IMR-90 (cell line): ENCODE measurements around the gene MYO3B. TPM values are rescaled to one million over a fixed set of nuclear protein-coding genes. Genes with fewer than 3 reads are reported as not detected.

ENCODE experiments used
- ATAC-seq: fragments of 200-7000 bp; cut with Tn5 transposase; 2 replicates; pipeline ENCODE4 v1.9.1; 2020; ENCODE audit warnings: low read depth, mild to moderate bottlenecking, moderate library complexity
- BruUV-seq: library from RNA; stranded (reverse); fragments of 400-500 nt; replicated peaks from 2 replicates; lab custom pipeline; 2021; lab: Mats Ljungman, UMichigan
- CTCF ChIA-PET: fragments of 300-600 bp; formaldehyde crosslinking; extraction: SDS; loops from one replicate; lab custom pipeline; 2021; ENCODE audit warnings: antibody characterized with exemption; lab: Yijun Ruan, JAX
- POLR2A ChIA-PET: fragments of 300-600 bp; sonication (Branson Sonifier 250); formaldehyde crosslinking; loops from one replicate; lab custom pipeline; 2022; ENCODE audit warnings: antibody characterized with exemption; ENCODE audit not compliant: unreplicated experiment; lab: Charles Lee
- DNase-seq: peaks from one replicate; pipeline ENCODE4 v3.0.0; 2013
- H2AFZ ChIP-seq: replicated peaks from 2 replicates; pipeline ENCODE3; 2013; ENCODE audit warnings: low read length, mild to moderate bottlenecking; ENCODE audit not compliant: poor library complexity
- H2AK5ac ChIP-seq: 2 replicates; pipeline ENCODE4 v1.6.1; 2013; ENCODE audit warnings: low read depth, low read length, inconsistent platforms
- H2AK9ac ChIP-seq: replicated peaks from 2 replicates; pipeline ENCODE3; 2013; ENCODE audit warnings: mild to moderate bottlenecking, low read depth, low read length, moderate library complexity; ENCODE audit not compliant: poor library complexity
- H2BK120ac ChIP-seq: 2 replicates; pipeline ENCODE4 v1.6.1; 2013; ENCODE audit warnings: low read depth, low read length, inconsistent platforms
- H2BK15ac ChIP-seq: 3 replicates; pipeline ENCODE4 v1.6.1; 2013; ENCODE audit warnings: low read depth, low read length, inconsistent platforms
- H2BK20ac ChIP-seq: 2 replicates; pipeline ENCODE4 v1.6.1; 2013; ENCODE audit warnings: low read depth, mild to moderate bottlenecking, inconsistent platforms, low read length, moderate library complexity
- H2BK5ac ChIP-seq: 2 replicates; pipeline ENCODE4 v1.6.1; 2013; ENCODE audit warnings: mild to moderate bottlenecking, low read depth, low read length, inconsistent platforms; ENCODE audit not compliant: poor library complexity, severe bottlenecking
- H3K14ac ChIP-seq: replicated peaks from 2 replicates; pipeline ENCODE4 v1.6.1; 2013; ENCODE audit warnings: low read depth, low read length, inconsistent platforms
- H3K18ac ChIP-seq: 2 replicates; pipeline ENCODE4 v1.6.1; 2013; ENCODE audit warnings: low read depth, low read length, control low read depth
- H3K23ac ChIP-seq: 2 replicates; pipeline ENCODE4 v1.6.1; 2013; ENCODE audit warnings: low read depth, low read length, inconsistent platforms
- H3K27ac ChIP-seq: 2 replicates; pipeline ENCODE4 v1.5.1; 2013; ENCODE audit warnings: mild to moderate bottlenecking, control low read depth, low read length; ENCODE audit not compliant: insufficient read depth
- H3K27me3 ChIP-seq: 2 replicates; pipeline ENCODE4 v1.6.1; 2013; ENCODE audit warnings: low read length; ENCODE audit not compliant: control insufficient read depth, insufficient read depth
- H3K36me3 ChIP-seq: 2 replicates; pipeline ENCODE4 v1.6.1; 2013; ENCODE audit warnings: low read length, mixed read lengths; ENCODE audit not compliant: control insufficient read depth, insufficient read depth
- H3K4ac ChIP-seq: 2 replicates; pipeline ENCODE4 v1.6.1; 2013; ENCODE audit warnings: low read depth, low read length, inconsistent platforms
- H3K4me1 ChIP-seq: 2 replicates; pipeline ENCODE4 v1.6.1; 2013; ENCODE audit warnings: low read length, mixed read lengths; ENCODE audit not compliant: control insufficient read depth, insufficient read depth
- H3K4me2 ChIP-seq: 2 replicates; pipeline ENCODE4 v1.6.1; 2013; ENCODE audit warnings: low read depth, mild to moderate bottlenecking, control low read depth, low read length, moderate library complexity
- H3K4me3 ChIP-seq: 2 replicates; pipeline ENCODE4 v1.5.1; 2013; ENCODE audit warnings: low read depth, mild to moderate bottlenecking, control low read depth, low read length, moderate library complexity; ENCODE audit not compliant: insufficient read depth
- H3K56ac ChIP-seq: 2 replicates; pipeline ENCODE4 v1.6.1; 2013; ENCODE audit warnings: low read length, inconsistent platforms; ENCODE audit not compliant: insufficient read depth; ENCODE audit errors: extremely low read depth
- H3K79me1 ChIP-seq, 2 experiments: 2 replicates each; pipeline ENCODE4 v1.6.1; 2013; ENCODE audit warnings: low read length in 2 of 2, inconsistent platforms in 1 of 2, low read depth in 1 of 2
- H3K9ac ChIP-seq: 2 replicates; pipeline ENCODE4 v1.6.1; 2013; ENCODE audit warnings: low read depth, low read length, control low read depth
- H3K9me1 ChIP-seq: 2 replicates; pipeline ENCODE4 v1.6.1; 2013; ENCODE audit warnings: low read length, inconsistent platforms; ENCODE audit not compliant: insufficient read depth
- H3K9me3 ChIP-seq: 2 replicates; pipeline ENCODE4 v1.6.1; 2013; ENCODE audit warnings: low read length; ENCODE audit not compliant: control insufficient read depth, insufficient read depth
- H4K20me1 ChIP-seq: 2 replicates; pipeline ENCODE4 v1.6.1; 2013; ENCODE audit warnings: low read length, inconsistent platforms; ENCODE audit not compliant: insufficient read depth
- H4K5ac ChIP-seq: 2 replicates; pipeline ENCODE4 v1.6.1; 2013; ENCODE audit warnings: mild to moderate bottlenecking, low read depth, low read length, control low read depth
- H4K8ac ChIP-seq, 2 experiments: 2 replicates each; pipeline ENCODE4 v1.6.1; 2013; ENCODE audit warnings: low read depth in 2 of 2, low read length in 2 of 2, control low read depth in 1 of 2, inconsistent platforms in 1 of 2
- H4K91ac ChIP-seq: 2 replicates; pipeline ENCODE4 v1.6.1; 2013; ENCODE audit warnings: low read depth, low read length, inconsistent platforms; ENCODE audit not compliant: insufficient read depth
- BHLHE40 ChIP-seq: fragments of 150-350 bp; IDR thresholded peaks from 2 replicates; pipeline ENCODE4 v1.6.1; 2016; ENCODE audit warnings: mild to moderate bottlenecking, low read depth, low read length
- CEBPB ChIP-seq: IDR thresholded peaks from 2 replicates; pipeline ENCODE4 v1.6.1; 2012; ENCODE audit warnings: low read depth, low read length, improper control_type of control experiment
- CHD1 ChIP-seq: IDR thresholded peaks from 2 replicates; pipeline ENCODE4 v1.6.1; 2012; ENCODE audit warnings: low read depth, low read length, improper control_type of control experiment
- FOS ChIP-seq: fragments of 150-350 bp; IDR thresholded peaks from 2 replicates; pipeline ENCODE4 v1.6.1; 2016; ENCODE audit warnings: low read depth, low read length
- MAFK ChIP-seq: IDR thresholded peaks from 2 replicates; pipeline ENCODE4 v1.6.1; 2012; ENCODE audit warnings: low read depth, low read length, improper control_type of control experiment
- MAZ ChIP-seq: IDR thresholded peaks from 2 replicates; pipeline ENCODE4 v1.6.1; 2012; ENCODE audit warnings: low read depth, mild to moderate bottlenecking, low read length, improper control_type of control experiment, moderate library complexity, borderline replicate concordance
- MXI1 ChIP-seq: IDR thresholded peaks from 2 replicates; pipeline ENCODE4 v1.6.1; 2012; ENCODE audit warnings: low read depth, mild to moderate bottlenecking, low read length, moderate library complexity, borderline replicate concordance
- NFE2L2 ChIP-seq: fragments of 150-350 bp; IDR thresholded peaks from 2 replicates; pipeline ENCODE4 v1.6.1; 2016; ENCODE audit warnings: low read depth, mild to moderate bottlenecking, low read length
- POLR2A ChIP-seq: IDR thresholded peaks from 2 replicates; pipeline ENCODE4 v1.6.1; 2012; ENCODE audit warnings: mild to moderate bottlenecking, low read depth, low read length
- RAD21 ChIP-seq: IDR thresholded peaks from 2 replicates; pipeline ENCODE4 v1.6.1; 2012; ENCODE audit warnings: low read length, improper control_type of control experiment
- RCOR1 ChIP-seq: IDR thresholded peaks from 2 replicates; pipeline ENCODE4 v1.6.1; 2012; ENCODE audit warnings: mild to moderate bottlenecking, low read length, improper control_type of control experiment; ENCODE audit not compliant: insufficient replicate concordance
- RFX5 ChIP-seq: IDR thresholded peaks from 2 replicates; pipeline ENCODE4 v1.8.0; 2012; ENCODE audit warnings: low read depth, mild to moderate bottlenecking, low read length, moderate library complexity
- SMC3 ChIP-seq: fragments of 150-350 bp; IDR thresholded peaks from 2 replicates; pipeline ENCODE4 v1.6.1; 2016; ENCODE audit warnings: low read depth, mild to moderate bottlenecking, antibody characterized with exemption, low read length, moderate library complexity
- USF2 ChIP-seq: fragments of 150-350 bp; IDR thresholded peaks from 2 replicates; pipeline ENCODE4 v1.6.1; 2017; ENCODE audit warnings: mild to moderate bottlenecking, antibody characterized with exemption, low read length, low read depth
- WGBS, 2 experiments: methylation state at CpG; one replicate each; pipeline versions ENCODE4 v1.1.5 to v1.1.7; 2013; ENCODE audit warnings: missing lambda C conversion rate in 2 of 2; ENCODE audit not compliant: insufficient read length in 1 of 2; ENCODE audit errors: extremely low coverage in 2 of 2; 5-methylcytosine and 5-hydroxymethylcytosine counted together
- dilution Hi-C: fragments of 300-500 bp; cut with HindIII; formaldehyde crosslinking; loops from one replicate; pipeline ENCODE4 v1.14.3; 2018; ENCODE audit warnings: low sequenced_read_pairs; ENCODE audit not compliant: unreplicated experiment
- in situ Hi-C: fragments of 300-500 bp; cut with MboI; formaldehyde crosslinking; loops from 3 replicates; pipeline ENCODE4 v1.14.3; 2019; ENCODE audit warnings: low sequenced_read_pairs, inconsistent platforms, mixed read lengths
- intact Hi-C: fragments of 100-400 bp; cut with micrococcal nuclease; formaldehyde crosslinking; loops from 2 replicates; pipeline ENCODE4 v1.10.0; 2022
- polyA plus RNA-seq, 3 experiments: library from polyadenylated mRNA; depleted of rRNA; stranded (reverse); fragments of >200 nt; gene quantifications; 2 replicates each; pipeline ENCODE4 v1.2.3, GENCODE V29; 2012; ENCODE audit warnings: low replicate concordance in 1 of 3
- total RNA-seq: library from RNA; depleted of rRNA; stranded (reverse); fragments of >200 nt; gene quantifications from 2 replicates; pipeline ENCODE4 v1.2.3, GENCODE V29; 2012
- TF ChIP-seq, protein P1 (sequence below): fragments of 150-350 bp; IDR thresholded peaks from 2 replicates; pipeline ENCODE4 v1.6.1; 2016; ENCODE audit warnings: low read depth, mild to moderate bottlenecking, low read length, moderate library complexity, borderline replicate concordance

The MYO3B gene
- total and polyA plus RNA-seq, 2 of the 4 experiments (the other 2 are of a cell fraction) = 0.02 TPM; not detected in 1

DNA sequence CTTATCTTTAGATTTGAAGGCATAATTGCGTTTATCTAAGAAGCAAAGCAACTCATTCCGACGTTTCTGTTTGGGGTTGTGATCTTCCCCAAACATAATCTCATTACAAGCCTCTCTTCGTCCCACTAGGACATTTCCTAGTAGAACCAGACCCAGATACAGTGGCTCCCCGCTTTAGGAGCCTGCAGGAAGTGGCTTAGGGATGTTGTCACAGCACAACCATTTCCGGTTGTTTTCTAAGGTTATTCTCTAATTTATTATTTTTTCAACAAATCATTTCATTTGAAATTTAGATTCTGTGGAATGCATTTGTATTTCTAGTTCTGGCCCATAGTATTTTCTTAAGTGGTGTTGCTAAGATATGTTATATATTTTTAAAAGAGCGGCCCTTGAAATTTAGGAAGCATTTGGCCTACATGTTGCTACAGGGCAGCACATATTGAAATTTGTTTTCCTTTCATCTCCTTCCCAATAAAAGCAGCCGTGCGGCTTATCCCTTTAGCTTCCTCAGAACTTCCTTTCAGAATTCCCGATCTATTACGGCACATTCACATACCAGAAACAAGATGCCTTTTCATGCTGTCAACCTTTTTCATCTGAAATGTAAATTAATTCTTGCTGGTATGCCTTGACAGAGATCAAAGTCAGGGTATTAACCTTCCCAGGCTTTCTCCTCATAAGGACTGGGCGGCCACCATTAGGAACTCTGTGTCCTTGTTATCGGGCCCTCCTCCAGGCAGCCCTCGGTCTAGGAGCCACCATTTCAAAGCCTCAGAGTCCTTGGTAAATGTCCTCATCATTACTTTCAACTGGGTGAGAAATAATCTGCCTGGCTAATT is 326.2 kb downstream of the MYO3B start:
- ChIA-PET POLR2A (no interaction called here), CTCF (no interaction called here)
- intact Hi-C loops (no loop called here), in situ Hi-C loops (no loop called here), dilution Hi-C loops (no loop called here)
- no peak overlapping the region for H3K4me2 ChIP-seq
- no peaks in the 10 kb centered on the region for H3K36me3 ChIP-seq
- no peak overlapping the region for H3K56ac ChIP-seq
- H3K9me1 ChIP-seq = no peaks in the 10 kb centered on the region
- H3K23ac ChIP-seq = no peak overlapping the region
- no peak overlapping the region for H3K27ac ChIP-seq
- BruUV-seq = no TSS peak
- no peak overlapping the region for H2BK20ac ChIP-seq
- no peaks in the 10 kb centered on the region for H3K9me3 ChIP-seq
- H3K4me3 ChIP-seq = no peak overlapping the region
- ATAC-seq (no peak), DNase-seq (no peak)
- WGBS, 2 experiments = no CpG with 5 or more reads among the region's 14 CpGs
- H2BK15ac ChIP-seq = no peak overlapping the region
- no peak overlapping the region for H3K4ac ChIP-seq
- H3K18ac ChIP-seq = no peak overlapping the region
- H4K91ac ChIP-seq = no peak overlapping the region
- no peak overlapping the region for H4K8ac ChIP-seq
- H3K27me3 ChIP-seq = no peaks in the 10 kb centered on the region; the same call in 1 of the 2 replicates
- no peak overlapping the region for H2AFZ ChIP-seq
- H3K9ac ChIP-seq = no peak overlapping the region
- no peak overlapping the region for H2BK5ac ChIP-seq
- H3K79me1 ChIP-seq = no peaks in the 10 kb centered on the region
- no peak overlapping the region for H4K5ac ChIP-seq
- H2AK5ac ChIP-seq = no peak overlapping the region
- H2AK9ac ChIP-seq = peak overlapping the region; percentile 23
- H2BK120ac ChIP-seq = no peak overlapping the region
- H3K14ac ChIP-seq = no peak overlapping the region
- no peaks in the 10 kb centered on the region for H3K4me1 ChIP-seq
- no peaks in the 10 kb centered on the region for H4K20me1 ChIP-seq
- TF ChIP-seq NFE2L2 = no peak
- no peak for TF ChIP-seq CHD1
- no peak for TF ChIP-seq USF2
- no peak for TF ChIP-seq SMC3
- no peak for TF ChIP-seq RAD21
- no peak for TF ChIP-seq POLR2A
- no peak for TF ChIP-seq CEBPB
- TF ChIP-seq MAZ = no peak
- TF ChIP-seq FOS = no peak
- no peak for TF ChIP-seq MAFK
- no peak for TF ChIP-seq BHLHE40
- TF ChIP-seq, protein P1, sequence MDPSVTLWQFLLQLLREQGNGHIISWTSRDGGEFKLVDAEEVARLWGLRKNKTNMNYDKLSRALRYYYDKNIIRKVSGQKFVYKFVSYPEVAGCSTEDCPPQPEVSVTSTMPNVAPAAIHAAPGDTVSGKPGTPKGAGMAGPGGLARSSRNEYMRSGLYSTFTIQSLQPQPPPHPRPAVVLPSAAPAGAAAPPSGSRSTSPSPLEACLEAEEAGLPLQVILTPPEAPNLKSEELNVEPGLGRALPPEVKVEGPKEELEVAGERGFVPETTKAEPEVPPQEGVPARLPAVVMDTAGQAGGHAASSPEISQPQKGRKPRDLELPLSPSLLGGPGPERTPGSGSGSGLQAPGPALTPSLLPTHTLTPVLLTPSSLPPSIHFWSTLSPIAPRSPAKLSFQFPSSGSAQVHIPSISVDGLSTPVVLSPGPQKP = no peak
- TF ChIP-seq MXI1 = no peak
- no peak for TF ChIP-seq RCOR1
- no peak for TF ChIP-seq RFX5
